Liver (tissue), 9 donors: ENCODE results near the gene AGFG1. TPM values are rescaled to one million over a fixed set of nuclear protein-coding genes. Genes with fewer than 3 reads are reported as not detected.

Experiments
- DNase-seq: peaks from one replicate; pipeline ENCODE4 v3.0.0-alpha.2; 2017; ENCODE audit warnings: low spot score
- H3K27ac ChIP-seq, 2 donors: one replicate each; pipeline ENCODE4 v1.7.0; 2013; ENCODE audit warnings: inconsistent platforms in 2 of 2, low read length in 2 of 2, control low read depth in 1 of 2, low read depth in 1 of 2, mild to moderate bottlenecking in 1 of 2
- H3K27me3 ChIP-seq, 4 donors: one replicate each; pipeline versions ENCODE4 v1.6.1 to v1.7.0; 2013; ENCODE audit warnings: low read length in 3 of 4, inconsistent platforms in 1 of 4, mild to moderate bottlenecking in 1 of 4, moderate library complexity in 1 of 4; ENCODE audit not compliant: control insufficient read depth in 4 of 4, insufficient read depth in 4 of 4
- H3K36me3 ChIP-seq, 4 donors: one replicate each; pipeline versions ENCODE4 v1.6.1 to v1.7.0; 2013; ENCODE audit warnings: low read length in 3 of 4, mild to moderate bottlenecking in 3 of 4, low read depth in 1 of 4, moderate library complexity in 1 of 4; ENCODE audit not compliant: control insufficient read depth in 4 of 4, insufficient read depth in 3 of 4
- H3K4me1 ChIP-seq, 4 donors: one replicate each; pipeline versions ENCODE4 v1.6.1 to v1.7.0; 2013; ENCODE audit warnings: low read length in 3 of 4, mild to moderate bottlenecking in 3 of 4, moderate library complexity in 1 of 4; ENCODE audit not compliant: control insufficient read depth in 4 of 4, insufficient read depth in 4 of 4
- H3K4me3 ChIP-seq, 3 donors: one replicate each; pipeline versions ENCODE4 v1.6.1 to v1.7.0; 2013; ENCODE audit warnings: low read length in 3 of 3, control low read depth in 1 of 3, low read depth in 1 of 3, mild to moderate bottlenecking in 1 of 3
- H3K9ac ChIP-seq, 2 donors: one replicate each; pipeline ENCODE4 v1.7.0; 2013; ENCODE audit warnings: low read length in 2 of 2, mild to moderate bottlenecking in 2 of 2, moderate library complexity in 2 of 2, control low read depth in 1 of 2, low read depth in 1 of 2
- H3K9me3 ChIP-seq, 4 donors: one replicate each; pipeline versions ENCODE4 v1.6.1 to v1.7.0; 2013; ENCODE audit warnings: low read length in 3 of 4; ENCODE audit not compliant: control insufficient read depth in 4 of 4
- EGR1 ChIP-seq, 2 donors: IDR thresholded peaks; 2 replicates each; pipeline ENCODE4 v1.6.1; 2016 to 2018; ENCODE audit warnings: antibody characterized with exemption in 2 of 2, low read depth in 2 of 2
- FOXA1 ChIP-seq: IDR thresholded peaks from 2 replicates; pipeline ENCODE4 v1.6.1; 2016; ENCODE audit warnings: antibody characterized with exemption
- FOXA2 ChIP-seq: IDR thresholded peaks from 2 replicates; pipeline ENCODE4 v1.6.1; 2016; ENCODE audit warnings: antibody characterized with exemption
- GABPA ChIP-seq, 2 donors: IDR thresholded peaks in 1 of 2; conservative IDR thresholded peaks in 1 of 2; 2 replicates each; pipeline ENCODE4 v1.6.1; 2016; ENCODE audit warnings: antibody characterized with exemption in 2 of 2, mild to moderate bottlenecking in 1 of 2, moderate library complexity in 1 of 2
- HNF4A ChIP-seq, 2 donors: conservative IDR thresholded peaks; 2 replicates each; pipeline ENCODE4 v1.6.1; 2016; ENCODE audit warnings: antibody characterized with exemption in 2 of 2, mild to moderate bottlenecking in 2 of 2
- HNF4G ChIP-seq: IDR thresholded peaks from 2 replicates; pipeline ENCODE4 v1.6.1; 2016; ENCODE audit warnings: antibody characterized with exemption
- JUND ChIP-seq, 2 donors: IDR thresholded peaks; 2 replicates each; pipeline ENCODE4 v1.6.1; 2016; ENCODE audit warnings: antibody characterized with exemption in 2 of 2
- NR2F2 ChIP-seq: IDR thresholded peaks from 2 replicates; pipeline ENCODE4 v1.6.1; 2016; ENCODE audit warnings: antibody characterized with exemption
- RXRA ChIP-seq, 2 donors: IDR thresholded peaks; 2 replicates each; pipeline ENCODE4 v1.6.1; 2017 to 2018; ENCODE audit warnings: antibody characterized with exemption in 2 of 2, mild to moderate bottlenecking in 1 of 2
- SP1 ChIP-seq: IDR thresholded peaks from 2 replicates; pipeline ENCODE4 v1.6.1; 2018; ENCODE audit warnings: antibody characterized with exemption, mild to moderate bottlenecking
- TAF1 ChIP-seq: conservative IDR thresholded peaks from 2 replicates; pipeline ENCODE4 v1.6.1; 2016; ENCODE audit warnings: antibody characterized with exemption, mild to moderate bottlenecking
- YY1 ChIP-seq: IDR thresholded peaks from 2 replicates; pipeline ENCODE4 v1.6.1; 2016; ENCODE audit warnings: antibody characterized with exemption, mild to moderate bottlenecking
- WGBS: extraction: QIAGEN DNeasy Blood & Tissue Kit; methylation state at CpG from one replicate; pipeline ENCODE4 v1.1.7; 2013; 5-methylcytosine and 5-hydroxymethylcytosine counted together
- polyA plus RNA-seq, 2 donors: library from polyadenylated mRNA; stranded (reverse) in 1 of 2; unstranded in 1 of 2; fragments of 200-250 nt in 1 of 2; fragments of >200 nt in 1 of 2; fragmentation: Nextera tagmentation in 1 of 2; extraction: Ambion mirVana in 1 of 2; gene quantifications; one replicate each; pipeline versions ENCODE4 v1.2.1 to v1.2.3, GENCODE V29; 2013 to 2015
- total RNA-seq, 2 donors: library from RNA; depleted of rRNA; stranded (reverse); fragments of >200 nt; gene quantifications; one replicate each; pipeline ENCODE4 v1.2.3, GENCODE V29; 2014
- TF ChIP-seq, protein P1 (sequence below): IDR thresholded peaks from 2 replicates; pipeline ENCODE4 v1.6.1; 2016; ENCODE audit warnings: antibody characterized with exemption, mild to moderate bottlenecking
- TF ChIP-seq, protein P2 (sequence below): IDR thresholded peaks from 2 replicates; pipeline ENCODE4 v1.6.1; 2016; ENCODE audit warnings: antibody characterized with exemption
- TF ChIP-seq, protein P3 (sequence below): IDR thresholded peaks from 2 replicates; pipeline ENCODE4 v1.6.1; 2016; ENCODE audit warnings: antibody characterized with exemption
- TF ChIP-seq, protein P4 (sequence below): fragments of 150-350 bp; IDR thresholded peaks from 2 replicates; pipeline ENCODE4 v1.5.1; 2017; ENCODE audit warnings: improper control_type of control experiment, low read depth, low read length; ENCODE audit not compliant: missing input control
- TF ChIP-seq, protein P5 (sequence below): IDR thresholded peaks from 2 replicates; pipeline ENCODE4 v1.6.1; 2016; ENCODE audit warnings: antibody characterized with exemption
- donor health status: healthy.
- donor health status: healthy.
- donor health status: healthy.
- donor health status: healthy.
- donor health status: healthy.

Gene AGFG1
- total and polyA plus RNA-seq, 4 donors, result 8.5 to 49.7 (median 23.7) TPM

DNA sequence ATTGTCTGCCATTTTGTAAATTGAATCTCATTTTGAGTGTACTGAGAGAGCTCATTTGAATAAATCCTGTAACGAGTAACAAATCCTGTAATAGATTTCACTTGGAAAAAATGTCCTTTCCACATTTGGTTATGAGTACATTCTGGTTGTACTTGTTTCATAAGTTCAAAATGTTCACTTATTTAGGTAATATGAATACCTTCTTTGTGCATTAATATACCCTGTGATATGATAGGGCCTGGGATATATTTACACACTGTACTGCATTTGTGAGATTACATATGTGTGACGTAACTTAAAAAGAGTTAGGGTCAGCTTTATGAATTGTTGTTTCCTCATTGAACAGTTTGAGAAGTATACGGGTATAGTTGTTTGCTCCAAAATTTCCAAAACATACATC is 16.1 kb downstream of the AGFG1 start:
- Histone ChIP-seq H3K27ac (no peak overlapping the region), H3K27me3 (no peaks in the 10 kb centered on the region), H3K9ac (no peak overlapping the region), H3K4me1 (peaks cover 0 to 1% (median 0%) of the 10 kb centered on the region in 4 donors), H3K4me3 (no peak overlapping the region), H3K9me3 (no peaks in the 10 kb centered on the region), H3K36me3 (peaks cover 0 to 2% (median 0%) of the 10 kb centered on the region in 4 donors)
- DNase-seq, result no peak
- no peak for TF ChIP-seq FOXA1
- no peak for TF ChIP-seq HNF4A (conservative IDR thresholded peaks at IDR 0.05)
- no peak for TF ChIP-seq JUND (IDR thresholded peaks at IDR 0.05)
- TF ChIP-seq NR2F2, result no peak
- no peak for TF ChIP-seq YY1
- TF ChIP-seq GABPA (IDR thresholded peaks at IDR 0.05 in 1 of 2, conservative IDR thresholded peaks at IDR 0.05 in 1 of 2), result no peak
- 91% methylated on average over 3 of the region's 3 CpGs for WGBS

DNA sequence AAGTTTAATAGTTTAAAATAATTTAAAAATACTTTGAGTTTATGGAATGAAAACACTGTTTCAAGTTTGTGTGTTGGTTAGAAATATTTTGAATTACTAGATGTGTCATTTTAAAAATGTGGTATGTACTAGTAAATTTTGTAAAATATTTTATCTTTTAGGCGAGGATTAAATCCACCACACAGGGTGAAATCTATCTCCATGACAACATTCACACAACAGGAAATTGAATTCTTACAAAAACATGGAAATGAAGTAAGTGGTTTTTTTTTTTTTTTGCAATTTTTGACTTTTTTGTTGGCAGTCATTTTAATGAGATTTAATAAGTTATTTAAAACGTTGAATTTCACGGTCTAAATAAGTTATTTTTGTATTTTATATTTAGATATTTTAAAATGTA is 19.4 kb downstream of the AGFG1 start:
- WGBS, result 85% methylated on average over 3 of the region's 3 CpGs
- no peak overlapping the region for H3K9ac ChIP-seq
- peaks cover 0 to 1% (median 0%) of the 10 kb centered on the region in 4 donors for H3K4me1 ChIP-seq
- no peak for DNase-seq
- no peak for TF ChIP-seq GABPA (IDR thresholded peaks at IDR 0.05 in 1 of 2, conservative IDR thresholded peaks at IDR 0.05 in 1 of 2)
- no peak for TF ChIP-seq FOXA2
- TF ChIP-seq TAF1, result no peak
- TF ChIP-seq JUND (IDR thresholded peaks at IDR 0.05), result no peak
- no peak for TF ChIP-seq YY1
- no peak for TF ChIP-seq FOXA1
- no peak for TF ChIP-seq RXRA (IDR thresholded peaks at IDR 0.05)
- no peaks in the 10 kb centered on the region for H3K27me3 ChIP-seq
- H3K9me3 ChIP-seq, result no peaks in the 10 kb centered on the region
- peaks cover 0 to 3% (median 1%) of the 10 kb centered on the region in 4 donors for H3K36me3 ChIP-seq
- H3K27ac ChIP-seq, result no peak overlapping the region
- no peak overlapping the region for H3K4me3 ChIP-seq

DNA sequence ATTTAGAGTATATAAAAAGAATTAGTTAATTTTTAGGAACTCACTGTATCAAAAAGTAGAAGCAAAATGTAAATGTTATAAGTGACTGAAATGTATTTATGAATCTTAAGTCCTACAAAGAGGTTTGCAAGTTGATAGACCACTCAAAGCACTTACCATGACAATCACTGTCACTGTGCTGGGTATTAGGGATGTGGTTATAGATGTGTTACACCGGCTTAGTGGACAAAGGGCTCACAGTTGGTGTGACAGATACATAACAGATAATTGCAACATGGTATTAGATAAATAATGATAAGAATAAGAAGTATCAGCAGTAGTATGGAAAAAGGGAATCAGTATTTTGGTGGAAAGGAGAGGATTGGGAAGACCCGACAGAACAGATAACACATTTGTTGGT is 21.6 kb downstream of the AGFG1 start:
- H3K4me1 ChIP-seq, result peaks cover 0 to 1% (median 0%) of the 10 kb centered on the region in 4 donors
- WGBS, result 92% methylated on average over 2 of the region's 2 CpGs
- no peak for DNase-seq
- no peak for TF ChIP-seq RXRA (IDR thresholded peaks at IDR 0.05)
- no peak for TF ChIP-seq FOXA1
- TF ChIP-seq HNF4G, result no peak
- TF ChIP-seq FOXA2, result no peak
- no peak for TF ChIP-seq SP1
- no peak for TF ChIP-seq HNF4A (conservative IDR thresholded peaks at IDR 0.05)
- TF ChIP-seq, protein P1, sequence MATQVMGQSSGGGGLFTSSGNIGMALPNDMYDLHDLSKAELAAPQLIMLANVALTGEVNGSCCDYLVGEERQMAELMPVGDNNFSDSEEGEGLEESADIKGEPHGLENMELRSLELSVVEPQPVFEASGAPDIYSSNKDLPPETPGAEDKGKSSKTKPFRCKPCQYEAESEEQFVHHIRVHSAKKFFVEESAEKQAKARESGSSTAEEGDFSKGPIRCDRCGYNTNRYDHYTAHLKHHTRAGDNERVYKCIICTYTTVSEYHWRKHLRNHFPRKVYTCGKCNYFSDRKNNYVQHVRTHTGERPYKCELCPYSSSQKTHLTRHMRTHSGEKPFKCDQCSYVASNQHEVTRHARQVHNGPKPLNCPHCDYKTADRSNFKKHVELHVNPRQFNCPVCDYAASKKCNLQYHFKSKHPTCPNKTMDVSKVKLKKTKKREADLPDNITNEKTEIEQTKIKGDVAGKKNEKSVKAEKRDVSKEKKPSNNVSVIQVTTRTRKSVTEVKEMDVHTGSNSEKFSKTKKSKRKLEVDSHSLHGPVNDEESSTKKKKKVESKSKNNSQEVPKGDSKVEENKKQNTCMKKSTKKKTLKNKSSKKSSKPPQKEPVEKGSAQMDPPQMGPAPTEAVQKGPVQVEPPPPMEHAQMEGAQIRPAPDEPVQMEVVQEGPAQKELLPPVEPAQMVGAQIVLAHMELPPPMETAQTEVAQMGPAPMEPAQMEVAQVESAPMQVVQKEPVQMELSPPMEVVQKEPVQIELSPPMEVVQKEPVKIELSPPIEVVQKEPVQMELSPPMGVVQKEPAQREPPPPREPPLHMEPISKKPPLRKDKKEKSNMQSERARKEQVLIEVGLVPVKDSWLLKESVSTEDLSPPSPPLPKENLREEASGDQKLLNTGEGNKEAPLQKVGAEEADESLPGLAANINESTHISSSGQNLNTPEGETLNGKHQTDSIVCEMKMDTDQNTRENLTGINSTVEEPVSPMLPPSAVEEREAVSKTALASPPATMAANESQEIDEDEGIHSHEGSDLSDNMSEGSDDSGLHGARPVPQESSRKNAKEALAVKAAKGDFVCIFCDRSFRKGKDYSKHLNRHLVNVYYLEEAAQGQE, result no peak
- TF ChIP-seq, protein P2, sequence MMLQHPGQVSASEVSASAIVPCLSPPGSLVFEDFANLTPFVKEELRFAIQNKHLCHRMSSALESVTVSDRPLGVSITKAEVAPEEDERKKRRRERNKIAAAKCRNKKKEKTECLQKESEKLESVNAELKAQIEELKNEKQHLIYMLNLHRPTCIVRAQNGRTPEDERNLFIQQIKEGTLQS, result no peak
- TF ChIP-seq GABPA (IDR thresholded peaks at IDR 0.05 in 1 of 2, conservative IDR thresholded peaks at IDR 0.05 in 1 of 2), result no peak
- no peak for TF ChIP-seq TAF1
- TF ChIP-seq, protein P3, sequence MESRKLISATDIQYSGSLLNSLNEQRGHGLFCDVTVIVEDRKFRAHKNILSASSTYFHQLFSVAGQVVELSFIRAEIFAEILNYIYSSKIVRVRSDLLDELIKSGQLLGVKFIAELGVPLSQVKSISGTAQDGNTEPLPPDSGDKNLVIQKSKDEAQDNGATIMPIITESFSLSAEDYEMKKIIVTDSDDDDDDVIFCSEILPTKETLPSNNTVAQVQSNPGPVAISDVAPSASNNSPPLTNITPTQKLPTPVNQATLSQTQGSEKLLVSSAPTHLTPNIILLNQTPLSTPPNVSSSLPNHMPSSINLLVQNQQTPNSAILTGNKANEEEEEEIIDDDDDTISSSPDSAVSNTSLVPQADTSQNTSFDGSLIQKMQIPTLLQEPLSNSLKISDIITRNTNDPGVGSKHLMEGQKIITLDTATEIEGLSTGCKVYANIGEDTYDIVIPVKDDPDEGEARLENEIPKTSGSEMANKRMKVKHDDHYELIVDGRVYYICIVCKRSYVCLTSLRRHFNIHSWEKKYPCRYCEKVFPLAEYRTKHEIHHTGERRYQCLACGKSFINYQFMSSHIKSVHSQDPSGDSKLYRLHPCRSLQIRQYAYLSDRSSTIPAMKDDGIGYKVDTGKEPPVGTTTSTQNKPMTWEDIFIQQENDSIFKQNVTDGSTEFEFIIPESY, result no peak
- TF ChIP-seq, protein P4, sequence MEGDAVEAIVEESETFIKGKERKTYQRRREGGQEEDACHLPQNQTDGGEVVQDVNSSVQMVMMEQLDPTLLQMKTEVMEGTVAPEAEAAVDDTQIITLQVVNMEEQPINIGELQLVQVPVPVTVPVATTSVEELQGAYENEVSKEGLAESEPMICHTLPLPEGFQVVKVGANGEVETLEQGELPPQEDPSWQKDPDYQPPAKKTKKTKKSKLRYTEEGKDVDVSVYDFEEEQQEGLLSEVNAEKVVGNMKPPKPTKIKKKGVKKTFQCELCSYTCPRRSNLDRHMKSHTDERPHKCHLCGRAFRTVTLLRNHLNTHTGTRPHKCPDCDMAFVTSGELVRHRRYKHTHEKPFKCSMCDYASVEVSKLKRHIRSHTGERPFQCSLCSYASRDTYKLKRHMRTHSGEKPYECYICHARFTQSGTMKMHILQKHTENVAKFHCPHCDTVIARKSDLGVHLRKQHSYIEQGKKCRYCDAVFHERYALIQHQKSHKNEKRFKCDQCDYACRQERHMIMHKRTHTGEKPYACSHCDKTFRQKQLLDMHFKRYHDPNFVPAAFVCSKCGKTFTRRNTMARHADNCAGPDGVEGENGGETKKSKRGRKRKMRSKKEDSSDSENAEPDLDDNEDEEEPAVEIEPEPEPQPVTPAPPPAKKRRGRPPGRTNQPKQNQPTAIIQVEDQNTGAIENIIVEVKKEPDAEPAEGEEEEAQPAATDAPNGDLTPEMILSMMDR, result no peak
- TF ChIP-seq, protein P5, sequence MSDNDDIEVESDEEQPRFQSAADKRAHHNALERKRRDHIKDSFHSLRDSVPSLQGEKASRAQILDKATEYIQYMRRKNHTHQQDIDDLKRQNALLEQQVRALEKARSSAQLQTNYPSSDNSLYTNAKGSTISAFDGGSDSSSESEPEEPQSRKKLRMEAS, result no peak
- no peak for TF ChIP-seq JUND (IDR thresholded peaks at IDR 0.05)
- no peak for TF ChIP-seq EGR1 (IDR thresholded peaks at IDR 0.05; ENCODE audit: low read depth in 2 of 2)
- no peak for TF ChIP-seq YY1
- no peak overlapping the region for H3K27ac ChIP-seq
- no peak overlapping the region for H3K9ac ChIP-seq
- H3K27me3 ChIP-seq, result no peaks in the 10 kb centered on the region
- H3K4me3 ChIP-seq, result no peak overlapping the region
- peaks cover 0 to 3% (median 1%) of the 10 kb centered on the region in 4 donors for H3K36me3 ChIP-seq
- no peaks in the 10 kb centered on the region for H3K9me3 ChIP-seq
